HG02759 (cell line): ENCODE results near the gene GTSE1.
A peak's percentile ranks its signal among the peaks of the same experiment; 100 is the strongest.
"Not testable (repeated sequence)": the region's sequence is repeated elsewhere in the genome, so short reads cannot be mapped to it uniquely, and the experiment has no call there.

Experiments
- ATAC-seq: cut with Tn5 transposase; IDR thresholded peaks from one replicate; pipeline ENCODE4 v1.9.1; 2021; ENCODE audit warnings: mild to moderate bottlenecking, moderate library complexity; ENCODE audit not compliant: unreplicated experiment

Gene GTSE1, protein sequence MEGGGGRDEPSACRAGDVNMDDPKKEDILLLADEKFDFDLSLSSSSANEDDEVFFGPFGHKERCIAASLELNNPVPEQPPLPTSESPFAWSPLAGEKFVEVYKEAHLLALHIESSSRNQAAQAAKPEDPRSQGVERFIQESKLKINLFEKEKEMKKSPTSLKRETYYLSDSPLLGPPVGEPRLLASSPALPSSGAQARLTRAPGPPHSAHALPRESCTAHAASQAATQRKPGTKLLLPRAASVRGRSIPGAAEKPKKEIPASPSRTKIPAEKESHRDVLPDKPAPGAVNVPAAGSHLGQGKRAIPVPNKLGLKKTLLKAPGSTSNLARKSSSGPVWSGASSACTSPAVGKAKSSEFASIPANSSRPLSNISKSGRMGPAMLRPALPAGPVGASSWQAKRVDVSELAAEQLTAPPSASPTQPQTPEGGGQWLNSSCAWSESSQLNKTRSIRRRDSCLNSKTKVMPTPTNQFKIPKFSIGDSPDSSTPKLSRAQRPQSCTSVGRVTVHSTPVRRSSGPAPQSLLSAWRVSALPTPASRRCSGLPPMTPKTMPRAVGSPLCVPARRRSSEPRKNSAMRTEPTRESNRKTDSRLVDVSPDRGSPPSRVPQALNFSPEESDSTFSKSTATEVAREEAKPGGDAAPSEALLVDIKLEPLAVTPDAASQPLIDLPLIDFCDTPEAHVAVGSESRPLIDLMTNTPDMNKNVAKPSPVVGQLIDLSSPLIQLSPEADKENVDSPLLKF

DNA sequence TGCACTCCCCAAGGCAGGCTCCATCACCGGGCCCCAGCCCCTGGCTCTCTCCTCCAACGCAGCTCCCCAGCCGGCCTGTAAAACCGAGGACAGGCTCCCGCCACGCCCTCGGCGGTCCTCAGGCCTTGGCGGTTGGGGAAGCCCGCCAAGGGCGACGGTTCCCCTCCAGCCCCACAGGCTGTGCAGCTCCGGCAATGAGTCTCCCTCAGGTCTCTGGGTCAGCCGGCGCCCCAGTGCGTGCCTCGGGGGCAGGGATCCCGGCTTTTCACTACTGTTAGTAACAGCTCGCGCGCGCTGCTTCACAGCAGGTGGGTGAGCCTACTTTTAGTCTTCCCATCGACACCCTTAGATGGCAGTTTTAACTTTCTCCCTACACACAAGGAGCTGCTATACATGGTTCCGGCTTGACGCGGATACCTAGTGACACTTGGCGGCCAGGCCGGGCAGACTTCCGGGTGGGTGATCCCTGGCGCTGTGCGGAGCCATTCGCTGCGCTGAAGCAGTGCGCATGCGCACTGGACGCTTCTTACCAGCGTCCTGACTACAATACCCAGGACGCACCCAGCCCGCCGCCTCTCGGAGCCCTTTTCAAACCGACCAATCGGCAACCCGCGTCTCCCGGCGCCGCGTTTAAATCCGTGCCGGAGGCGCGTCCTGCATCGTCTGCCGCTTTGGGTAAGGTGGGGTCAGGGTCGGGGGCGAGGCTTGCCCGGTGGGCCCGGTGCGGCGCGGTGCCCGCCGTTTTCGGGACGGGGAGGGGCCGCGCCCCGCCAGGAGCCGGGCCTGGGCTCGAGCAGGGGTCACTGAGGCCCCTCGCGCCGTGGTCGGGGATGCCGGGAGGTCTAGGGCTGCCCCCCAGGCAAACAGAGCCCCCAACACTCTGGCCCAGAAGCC, at the start of gene GTSE1:
Gene GTSE1, plus strand, starts transcription at position 614 of the 894 bp plus-strand sequence. CDS start 531 bp downstream, outside the sequence.
- peak; percentile 97 for ATAC-seq

DNA sequence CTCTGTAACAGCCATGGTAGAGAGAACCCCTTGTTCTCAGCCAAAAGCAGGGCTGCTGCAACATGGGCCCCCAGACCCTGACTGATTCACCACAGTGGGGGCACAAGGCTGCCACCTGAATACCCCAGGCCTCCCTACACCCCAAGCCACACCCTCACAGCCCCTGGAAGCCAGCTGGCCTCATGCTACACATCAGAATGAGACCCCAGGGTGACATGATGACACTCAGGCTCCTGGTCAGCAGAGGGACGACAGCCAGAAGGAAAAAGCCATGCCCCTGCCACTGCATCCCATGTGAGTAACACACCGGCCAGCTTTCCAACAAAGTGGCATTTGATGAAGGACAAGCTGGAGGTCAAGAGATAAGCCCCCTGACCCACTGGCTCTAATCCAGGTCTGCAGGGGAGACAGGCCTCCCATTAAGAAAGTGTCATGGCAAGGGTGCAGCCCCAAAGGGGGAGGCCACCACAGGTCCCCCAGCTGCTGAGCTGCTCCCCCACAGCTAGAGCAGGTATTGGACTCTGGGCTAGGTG, 49.2 kb upstream of the GTSE1 start:
- ATAC-seq = no peak

- ATAC-seq = peak; percentile 89
Measured at GRCh38 chr22:46250035-46250782, 46.5 kb upstream of the GTSE1 start, which contains the start of gene CDPF1. Gene CDPF1, minus strand, starts transcription at chr22:46250293. Its CDS starts 2,009 bp downstream, at chr22:46248284.

- no peak for ATAC-seq
Measured at GRCh38 chr22:46250783-46251125, 45.9 kb upstream of the GTSE1 start.

DNA sequence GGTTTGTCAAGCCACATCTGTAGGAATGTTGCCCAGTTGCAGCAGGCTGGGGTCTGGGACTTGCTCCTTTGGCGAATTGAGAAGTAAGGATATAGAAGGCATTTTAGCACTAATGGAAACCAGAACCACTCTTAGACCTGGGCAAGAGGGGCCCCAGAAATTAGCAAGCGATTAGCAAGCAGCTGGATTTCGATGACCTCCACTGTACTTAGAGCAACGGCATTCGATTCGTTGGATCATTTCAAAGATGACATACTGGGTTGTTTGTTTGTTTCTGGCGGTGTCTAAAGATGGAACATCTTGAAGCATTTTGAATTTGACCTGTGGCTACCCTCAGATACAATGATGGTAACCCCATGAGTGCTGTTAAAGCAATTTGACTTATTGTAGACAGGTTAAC, 45.4 kb upstream of the GTSE1 start:
- ATAC-seq = no peak

DNA sequence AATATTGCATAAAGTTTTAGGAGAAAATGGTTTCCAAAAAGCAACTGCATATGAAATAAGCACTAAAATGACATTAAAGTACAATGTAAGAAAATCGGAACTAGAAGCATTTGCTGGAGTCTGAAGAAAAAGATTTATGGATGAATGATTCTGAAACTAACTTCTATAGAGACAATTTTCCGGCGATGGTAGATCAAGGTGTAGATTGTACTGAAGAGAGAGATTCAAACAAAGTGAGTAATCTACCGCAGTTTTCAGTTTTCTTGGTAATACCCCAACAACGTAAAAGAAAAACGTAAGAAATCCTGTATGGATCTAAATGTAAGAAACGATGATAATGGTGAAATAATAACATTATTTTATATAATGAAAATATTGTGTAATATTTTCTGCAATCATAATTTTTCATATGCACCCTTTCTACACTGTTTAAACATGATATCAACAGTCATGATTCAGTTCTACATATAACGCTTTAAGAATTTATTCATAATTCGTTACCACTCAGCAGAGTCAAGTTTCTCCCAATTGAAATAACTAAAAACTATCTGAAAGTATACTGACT, 44.8 kb upstream of the GTSE1 start:
- no peak for ATAC-seq

GRCh38 chr22:46256358-46256958, 40.2 kb upstream of the GTSE1 start:
- ATAC-seq = no peak

GRCh38 chr22:46259374-46259773, 37.3 kb upstream of the GTSE1 start:
- no peak for ATAC-seq

GRCh38 chr22:46260038-46260437, 36.6 kb upstream of the GTSE1 start:
- ATAC-seq = no peak

DNA sequence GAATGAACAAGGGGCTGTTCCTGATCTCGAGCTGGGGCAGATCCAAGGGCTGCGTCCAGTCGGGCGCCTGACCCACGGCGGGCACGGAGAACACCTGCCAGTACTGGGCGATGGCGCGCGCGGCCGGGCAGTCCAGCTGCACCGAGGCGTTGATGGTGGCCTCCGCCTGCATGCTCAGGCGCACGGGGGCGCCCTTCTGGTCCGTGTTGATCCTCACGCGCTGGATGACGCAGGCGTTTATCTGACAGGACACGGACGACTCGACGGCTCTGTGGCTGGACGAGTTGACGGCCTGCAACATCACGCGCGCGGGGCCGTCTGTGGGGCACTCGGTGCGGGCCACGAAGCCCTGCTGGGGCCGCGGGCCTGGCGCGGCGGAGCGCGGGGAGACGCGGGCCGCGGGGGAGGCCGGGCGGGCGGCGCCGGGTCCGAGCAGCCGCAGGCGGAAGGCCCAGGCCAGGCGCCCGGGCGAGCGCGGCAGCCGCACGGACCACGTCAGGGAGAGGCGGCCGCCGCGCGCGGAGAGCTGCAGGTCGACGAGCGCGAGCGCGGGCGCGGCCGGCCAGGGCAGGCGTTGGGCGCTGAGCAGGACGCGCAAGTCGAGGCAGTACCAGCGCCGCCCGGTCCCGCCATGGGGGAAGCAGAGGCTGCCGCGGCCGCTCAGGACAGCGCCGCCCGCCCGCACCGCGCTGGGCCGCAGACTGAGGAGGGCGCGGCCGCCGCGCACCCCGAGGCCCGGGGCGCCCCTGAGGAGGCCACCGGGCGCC, 34.0 kb upstream of the GTSE1 start:
- no peak for ATAC-seq

GRCh38 chr22:46263216-46263590, 33.5 kb upstream of the GTSE1 start, which contains the start of gene PKDREJ:
Gene PKDREJ, minus strand, starts transcription at chr22:46263343. Its CDS starts 21 bp downstream, at chr22:46263322.
- no peak for ATAC-seq

- ATAC-seq = not testable (repeated sequence)
Measured at GRCh38 chr22:46264520-46264919, 32.1 kb upstream of the GTSE1 start.

- ATAC-seq = not testable (repeated sequence)
Measured at GRCh38 chr22:46265627-46266026, 31.0 kb upstream of the GTSE1 start.

DNA sequence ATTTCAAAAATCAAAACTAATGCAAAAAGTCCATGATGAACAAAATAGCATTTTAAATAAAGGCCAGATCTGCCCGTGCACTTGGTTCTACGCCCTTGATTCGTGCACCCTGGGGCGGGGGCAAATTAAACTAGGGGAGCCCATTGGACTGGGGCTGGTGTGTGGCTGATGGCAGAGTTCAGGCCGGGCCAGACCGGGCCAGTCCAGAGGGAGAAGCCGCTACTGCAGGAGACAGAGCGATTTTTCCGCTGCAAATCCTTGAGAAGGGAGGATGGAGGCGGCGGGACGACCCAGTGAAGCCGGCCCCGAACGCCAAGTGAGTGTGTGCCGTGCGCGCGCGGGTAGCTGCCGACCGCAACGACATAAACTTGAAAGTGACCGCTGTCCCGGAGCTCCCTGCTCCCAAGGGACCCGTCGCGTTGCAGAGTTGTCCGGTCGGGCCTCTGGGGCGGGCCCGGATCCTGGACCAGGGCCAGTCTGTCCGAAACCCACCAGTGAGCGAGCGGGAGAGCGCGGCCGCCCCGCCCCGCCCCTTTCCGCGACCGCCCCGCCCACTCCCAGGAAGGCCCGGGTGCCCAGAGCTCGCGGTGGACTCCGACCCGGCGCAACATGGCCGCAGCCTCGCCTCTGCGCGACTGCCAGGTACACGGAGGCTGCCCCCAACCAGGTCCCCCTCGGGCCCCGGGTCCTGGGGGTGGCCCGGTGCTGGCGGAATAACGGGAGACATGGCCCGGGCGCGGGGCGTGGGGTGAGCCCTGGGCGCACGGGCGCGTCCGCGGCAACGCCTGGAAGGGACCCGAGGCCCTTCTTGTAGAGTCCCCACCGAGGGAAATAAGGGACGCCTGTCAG, 29.0 kb upstream of the GTSE1 start, which contains the start of gene TTC38:
Gene TTC38, plus strand, starts transcription at position 578 of the 849 bp plus-strand sequence. Its CDS starts 32 bp downstream, at position 610.
- ATAC-seq = peak; percentile 86

DNA sequence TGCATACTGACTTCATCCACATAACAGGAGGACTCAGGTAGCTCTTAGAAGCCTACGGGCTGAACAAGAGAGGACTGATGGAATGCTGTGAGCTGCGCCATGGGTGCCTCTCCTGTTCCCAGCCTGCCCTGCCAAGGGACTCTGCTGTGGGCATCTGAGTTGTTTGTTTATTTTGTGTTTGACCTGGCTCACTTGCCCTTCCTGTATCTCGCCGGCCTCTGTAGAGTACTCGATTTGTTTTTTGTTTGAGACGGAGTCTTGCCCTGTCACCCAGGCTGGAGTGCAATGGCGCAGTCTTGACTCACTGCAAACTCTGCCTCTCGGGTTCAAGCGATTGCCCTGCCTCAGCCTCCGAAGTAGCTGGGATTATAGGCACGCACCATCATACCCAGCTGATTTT, 27.1 kb upstream of the GTSE1 start:
- no peak for ATAC-seq

DNA sequence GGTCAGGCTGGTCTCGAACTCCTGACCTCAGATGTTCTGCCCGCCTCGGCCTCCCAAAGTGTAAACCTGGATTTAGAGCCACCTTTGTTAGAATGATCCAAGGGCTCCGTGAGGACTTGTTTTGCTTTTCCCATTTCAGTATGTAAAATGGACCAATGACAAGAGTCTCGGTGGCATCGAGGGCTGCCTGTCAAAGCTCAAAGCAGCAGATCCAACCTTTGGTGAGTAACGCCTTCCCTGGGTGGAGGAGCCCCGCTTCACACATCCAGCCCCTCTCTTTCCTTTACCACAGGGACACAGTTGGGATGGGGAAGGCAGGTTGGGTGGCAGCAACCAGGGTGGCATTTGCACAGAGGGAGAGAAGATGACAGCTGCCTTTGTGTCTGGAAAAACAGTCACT, 24.5 kb upstream of the GTSE1 start:
- ATAC-seq = no peak

DNA sequence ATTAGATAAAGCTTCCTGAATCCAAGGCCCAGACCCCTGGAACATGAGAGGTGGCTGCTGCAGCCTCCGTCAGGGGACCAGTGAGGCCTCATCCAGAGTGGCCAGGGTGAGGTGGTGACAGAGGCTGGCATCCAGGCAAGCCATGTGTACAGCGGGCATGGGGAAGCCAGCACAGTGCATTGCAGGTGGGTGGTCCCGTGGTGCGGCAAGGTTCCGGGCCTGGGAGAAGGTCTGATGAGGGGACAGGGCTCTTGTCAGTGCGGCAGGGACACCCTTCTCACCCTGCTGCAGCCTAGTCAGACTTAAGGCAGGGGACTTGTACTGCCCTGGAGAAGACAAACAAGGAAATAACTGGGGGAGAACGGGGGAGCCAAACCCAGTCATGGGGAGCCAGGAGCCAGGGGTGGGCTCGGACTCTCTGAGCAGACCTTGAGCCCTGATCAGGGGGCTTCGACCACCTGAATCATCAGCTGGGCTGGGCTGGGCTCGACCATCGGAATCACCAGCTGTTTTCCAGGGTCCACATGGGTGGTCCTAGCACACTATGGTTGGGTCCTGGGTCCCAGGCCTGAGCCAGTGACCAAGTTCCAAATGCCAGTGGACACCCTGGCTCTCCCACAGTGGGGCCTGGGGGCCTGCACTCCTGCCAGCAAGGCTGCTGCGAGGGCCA, 23.8 kb upstream of the GTSE1 start:
- ATAC-seq = no peak
